ENCODE results near the gene SPSB1.
A peak's percentile ranks its signal among the peaks of the same experiment; 100 is the strongest.

The SPSB1 gene

GRCh38 chr1:9281908-9282695 is 10.6 kb upstream of the SPSB1 start:
- no peak for TF ChIP-seq CTCF (IDR thresholded peaks at IDR 0.05; ENCODE audit: control insufficient read depth, insufficient read depth, low read depth, low read length, missing control alignments)
- H3K4me3 ChIP-seq (ENCODE audit: control insufficient read depth, low read depth, low read length) = no peak overlapping the region
- DNase-seq (ENCODE audit: low read depth) = no peak

GRCh38 chr1:9282696-9282955 is 10.1 kb upstream of the SPSB1 start:
- DNase-seq (ENCODE audit: low read depth) = no peak
- TF ChIP-seq CTCF (IDR thresholded peaks at IDR 0.05; ENCODE audit: control insufficient read depth, insufficient read depth, low read depth, low read length, missing control alignments) = no peak
- no peak overlapping the region for H3K4me3 ChIP-seq (ENCODE audit: control insufficient read depth, low read depth, low read length)

- no peak for TF ChIP-seq CTCF (IDR thresholded peaks at IDR 0.05; ENCODE audit: control insufficient read depth, insufficient read depth, low read depth, low read length, missing control alignments)
- H3K4me3 ChIP-seq (ENCODE audit: control insufficient read depth, low read depth, low read length) = no peak overlapping the region
- no peak for DNase-seq (ENCODE audit: low read depth)
Measured at GRCh38 chr1:9284061-9284460, 8.6 kb upstream of the SPSB1 start.

GRCh38 chr1:9286556-9286955 is 6.1 kb upstream of the SPSB1 start:
- no peak for TF ChIP-seq CTCF (IDR thresholded peaks at IDR 0.05; ENCODE audit: control insufficient read depth, insufficient read depth, low read depth, low read length, missing control alignments)
- DNase-seq (ENCODE audit: low read depth) = no peak
- no peak overlapping the region for H3K4me3 ChIP-seq (ENCODE audit: control insufficient read depth, low read depth, low read length)

GRCh38 chr1:9289090-9289534 is 3.6 kb upstream of the SPSB1 start:
- TF ChIP-seq CTCF (IDR thresholded peaks at IDR 0.05; ENCODE audit: control insufficient read depth, insufficient read depth, low read depth, low read length, missing control alignments) = peak; percentile 84
- no peak for DNase-seq (ENCODE audit: low read depth)
- H3K4me3 ChIP-seq (ENCODE audit: control insufficient read depth, low read depth, low read length) = no peak overlapping the region

- DNase-seq (ENCODE audit: low read depth) = peak; percentile 85
- TF ChIP-seq CTCF (IDR thresholded peaks at IDR 0.05; ENCODE audit: control insufficient read depth, insufficient read depth, low read depth, low read length, missing control alignments) = no peak
- H3K4me3 ChIP-seq (ENCODE audit: control insufficient read depth, low read depth, low read length) = no peak overlapping the region
Measured at GRCh38 chr1:9289711-9290485, 2.8 kb upstream of the SPSB1 start.

Measured in AG09309 (cell line).